Liver (tissue), 9 donors: Measurements from ENCODE around the gene CASR. TPM values are rescaled to one million over a fixed set of nuclear protein-coding genes. Genes with fewer than 3 reads are reported as not detected.

Experiments
- DNase-seq: peaks from one replicate; pipeline ENCODE4 v3.0.0-alpha.2; 2017; ENCODE audit warnings: low spot score
- H3K27ac ChIP-seq, 2 donors: one replicate each; pipeline ENCODE4 v1.7.0; 2013; ENCODE audit warnings: inconsistent platforms in 2 of 2, low read length in 2 of 2, control low read depth in 1 of 2, low read depth in 1 of 2, mild to moderate bottlenecking in 1 of 2
- H3K27me3 ChIP-seq, 4 donors: one replicate each; pipeline versions ENCODE4 v1.6.1 to v1.7.0; 2013; ENCODE audit warnings: low read length in 3 of 4, inconsistent platforms in 1 of 4, mild to moderate bottlenecking in 1 of 4, moderate library complexity in 1 of 4; ENCODE audit not compliant: control insufficient read depth in 4 of 4, insufficient read depth in 4 of 4
- H3K36me3 ChIP-seq, 4 donors: one replicate each; pipeline versions ENCODE4 v1.6.1 to v1.7.0; 2013; ENCODE audit warnings: low read length in 3 of 4, mild to moderate bottlenecking in 3 of 4, low read depth in 1 of 4, moderate library complexity in 1 of 4; ENCODE audit not compliant: control insufficient read depth in 4 of 4, insufficient read depth in 3 of 4
- H3K4me1 ChIP-seq, 4 donors: one replicate each; pipeline versions ENCODE4 v1.6.1 to v1.7.0; 2013; ENCODE audit warnings: low read length in 3 of 4, mild to moderate bottlenecking in 3 of 4, moderate library complexity in 1 of 4; ENCODE audit not compliant: control insufficient read depth in 4 of 4, insufficient read depth in 4 of 4
- H3K4me3 ChIP-seq, 3 donors: one replicate each; pipeline versions ENCODE4 v1.6.1 to v1.7.0; 2013; ENCODE audit warnings: low read length in 3 of 3, control low read depth in 1 of 3, low read depth in 1 of 3, mild to moderate bottlenecking in 1 of 3
- H3K9ac ChIP-seq, 2 donors: one replicate each; pipeline ENCODE4 v1.7.0; 2013; ENCODE audit warnings: low read length in 2 of 2, mild to moderate bottlenecking in 2 of 2, moderate library complexity in 2 of 2, control low read depth in 1 of 2, low read depth in 1 of 2
- H3K9me3 ChIP-seq, 4 donors: one replicate each; pipeline versions ENCODE4 v1.6.1 to v1.7.0; 2013; ENCODE audit warnings: low read length in 3 of 4; ENCODE audit not compliant: control insufficient read depth in 4 of 4
- EGR1 ChIP-seq, 2 donors: IDR thresholded peaks; 2 replicates each; pipeline ENCODE4 v1.6.1; 2016 to 2018; ENCODE audit warnings: antibody characterized with exemption in 2 of 2, low read depth in 2 of 2
- FOXA1 ChIP-seq: IDR thresholded peaks from 2 replicates; pipeline ENCODE4 v1.6.1; 2016; ENCODE audit warnings: antibody characterized with exemption
- FOXA2 ChIP-seq: IDR thresholded peaks from 2 replicates; pipeline ENCODE4 v1.6.1; 2016; ENCODE audit warnings: antibody characterized with exemption
- GABPA ChIP-seq, 2 donors: IDR thresholded peaks in 1 of 2; conservative IDR thresholded peaks in 1 of 2; 2 replicates each; pipeline ENCODE4 v1.6.1; 2016; ENCODE audit warnings: antibody characterized with exemption in 2 of 2, mild to moderate bottlenecking in 1 of 2, moderate library complexity in 1 of 2
- HNF4A ChIP-seq, 2 donors: conservative IDR thresholded peaks; 2 replicates each; pipeline ENCODE4 v1.6.1; 2016; ENCODE audit warnings: antibody characterized with exemption in 2 of 2, mild to moderate bottlenecking in 2 of 2
- HNF4G ChIP-seq: IDR thresholded peaks from 2 replicates; pipeline ENCODE4 v1.6.1; 2016; ENCODE audit warnings: antibody characterized with exemption
- NR2F2 ChIP-seq: IDR thresholded peaks from 2 replicates; pipeline ENCODE4 v1.6.1; 2016; ENCODE audit warnings: antibody characterized with exemption
- RAD21 ChIP-seq, 2 donors: IDR thresholded peaks; 2 replicates each; pipeline ENCODE4 v1.6.1; 2016; ENCODE audit warnings: antibody characterized with exemption in 2 of 2, mild to moderate bottlenecking in 2 of 2
- RXRA ChIP-seq, 2 donors: IDR thresholded peaks; 2 replicates each; pipeline ENCODE4 v1.6.1; 2017 to 2018; ENCODE audit warnings: antibody characterized with exemption in 2 of 2, mild to moderate bottlenecking in 1 of 2
- SP1 ChIP-seq: IDR thresholded peaks from 2 replicates; pipeline ENCODE4 v1.6.1; 2018; ENCODE audit warnings: antibody characterized with exemption, mild to moderate bottlenecking
- TAF1 ChIP-seq: conservative IDR thresholded peaks from 2 replicates; pipeline ENCODE4 v1.6.1; 2016; ENCODE audit warnings: antibody characterized with exemption, mild to moderate bottlenecking
- YY1 ChIP-seq: IDR thresholded peaks from 2 replicates; pipeline ENCODE4 v1.6.1; 2016; ENCODE audit warnings: antibody characterized with exemption, mild to moderate bottlenecking
- WGBS: extraction: QIAGEN DNeasy Blood & Tissue Kit; methylation state at CpG from one replicate; pipeline ENCODE4 v1.1.7; 2013; 5-methylcytosine and 5-hydroxymethylcytosine counted together
- polyA plus RNA-seq, 2 donors: library from polyadenylated mRNA; stranded (reverse) in 1 of 2; unstranded in 1 of 2; fragments of 200-250 nt in 1 of 2; fragments of >200 nt in 1 of 2; fragmentation: Nextera tagmentation in 1 of 2; extraction: Ambion mirVana in 1 of 2; gene quantifications; one replicate each; pipeline versions ENCODE4 v1.2.1 to v1.2.3, GENCODE V29; 2013 to 2015
- total RNA-seq, 2 donors: library from RNA; depleted of rRNA; stranded (reverse); fragments of >200 nt; gene quantifications; one replicate each; pipeline ENCODE4 v1.2.3, GENCODE V29; 2014
- TF ChIP-seq, protein P1 (sequence below): IDR thresholded peaks from 2 replicates; pipeline ENCODE4 v1.6.1; 2016; ENCODE audit warnings: antibody characterized with exemption
- TF ChIP-seq, protein P2 (sequence below): fragments of 150-350 bp; IDR thresholded peaks from 2 replicates; pipeline ENCODE4 v1.5.1; 2017; ENCODE audit warnings: improper control_type of control experiment, low read depth, low read length; ENCODE audit not compliant: missing input control
- TF ChIP-seq, protein P3 (sequence below): IDR thresholded peaks from 2 replicates; pipeline ENCODE4 v1.6.1; 2016; ENCODE audit warnings: antibody characterized with exemption
- TF ChIP-seq, protein P4 (sequence below): IDR thresholded peaks from 2 replicates; pipeline ENCODE4 v1.6.1; 2016; ENCODE audit warnings: antibody characterized with exemption
- donor health status: healthy.
- donor health status: healthy.
- donor health status: healthy.
- donor health status: healthy.
- donor health status: healthy.

The CASR gene
- total and polyA plus RNA-seq, 4 donors = 0.05 to 0.29 (median 0.14) TPM

DNA sequence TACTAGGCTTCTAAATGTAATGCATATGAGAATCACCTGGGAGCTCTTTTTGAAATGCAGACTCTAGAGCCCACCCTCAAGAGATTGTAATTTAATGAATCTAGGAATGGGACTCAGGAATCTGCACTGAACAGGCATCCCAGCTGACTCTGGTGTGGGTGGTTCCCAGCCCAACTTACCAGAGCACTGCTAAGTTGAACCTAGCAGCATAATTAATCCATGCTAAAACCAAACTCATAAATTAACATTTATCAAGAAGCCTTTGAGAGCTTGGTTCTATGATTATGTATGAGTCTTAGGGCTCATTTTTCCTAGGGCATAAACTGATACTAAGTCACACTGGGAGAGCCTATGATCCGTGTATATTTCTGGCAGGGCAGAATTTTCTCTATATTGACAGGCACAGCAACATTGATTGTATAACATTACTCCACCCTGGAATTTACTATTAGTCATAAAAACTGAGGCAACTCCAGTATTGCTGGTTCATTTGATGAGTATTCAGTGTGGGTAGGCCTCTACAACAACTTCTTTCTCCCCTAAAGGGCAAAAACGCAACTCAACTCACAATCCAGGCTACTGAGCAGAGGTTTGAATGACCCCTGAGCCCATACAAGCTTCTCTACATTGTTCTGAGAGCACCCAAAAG, 130.9 kb downstream of the CASR start:
- no peak for DNase-seq
- no peak overlapping the region for H3K9ac ChIP-seq
- H3K36me3 ChIP-seq = no peaks in the 10 kb centered on the region
- TF ChIP-seq EGR1 (IDR thresholded peaks at IDR 0.05; ENCODE audit: low read depth in 2 of 2) = no peak
- TF ChIP-seq TAF1 = no peak
- no peak for TF ChIP-seq YY1
- no peak for TF ChIP-seq FOXA2
- no peak for TF ChIP-seq FOXA1
- no peak for TF ChIP-seq RAD21 (IDR thresholded peaks at IDR 0.05)
- TF ChIP-seq, protein P1, sequence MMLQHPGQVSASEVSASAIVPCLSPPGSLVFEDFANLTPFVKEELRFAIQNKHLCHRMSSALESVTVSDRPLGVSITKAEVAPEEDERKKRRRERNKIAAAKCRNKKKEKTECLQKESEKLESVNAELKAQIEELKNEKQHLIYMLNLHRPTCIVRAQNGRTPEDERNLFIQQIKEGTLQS = no peak
- no peak for TF ChIP-seq HNF4G
- TF ChIP-seq RXRA (IDR thresholded peaks at IDR 0.05) = no peak
- TF ChIP-seq, protein P2, sequence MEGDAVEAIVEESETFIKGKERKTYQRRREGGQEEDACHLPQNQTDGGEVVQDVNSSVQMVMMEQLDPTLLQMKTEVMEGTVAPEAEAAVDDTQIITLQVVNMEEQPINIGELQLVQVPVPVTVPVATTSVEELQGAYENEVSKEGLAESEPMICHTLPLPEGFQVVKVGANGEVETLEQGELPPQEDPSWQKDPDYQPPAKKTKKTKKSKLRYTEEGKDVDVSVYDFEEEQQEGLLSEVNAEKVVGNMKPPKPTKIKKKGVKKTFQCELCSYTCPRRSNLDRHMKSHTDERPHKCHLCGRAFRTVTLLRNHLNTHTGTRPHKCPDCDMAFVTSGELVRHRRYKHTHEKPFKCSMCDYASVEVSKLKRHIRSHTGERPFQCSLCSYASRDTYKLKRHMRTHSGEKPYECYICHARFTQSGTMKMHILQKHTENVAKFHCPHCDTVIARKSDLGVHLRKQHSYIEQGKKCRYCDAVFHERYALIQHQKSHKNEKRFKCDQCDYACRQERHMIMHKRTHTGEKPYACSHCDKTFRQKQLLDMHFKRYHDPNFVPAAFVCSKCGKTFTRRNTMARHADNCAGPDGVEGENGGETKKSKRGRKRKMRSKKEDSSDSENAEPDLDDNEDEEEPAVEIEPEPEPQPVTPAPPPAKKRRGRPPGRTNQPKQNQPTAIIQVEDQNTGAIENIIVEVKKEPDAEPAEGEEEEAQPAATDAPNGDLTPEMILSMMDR = no peak
- no peak for TF ChIP-seq HNF4A (conservative IDR thresholded peaks at IDR 0.05)
- no peak overlapping the region for H3K27ac ChIP-seq
- H3K9me3 ChIP-seq = peaks cover 0 to 4% (median 0%) of the 10 kb centered on the region in 4 donors
- H3K4me1 ChIP-seq = no peaks in the 10 kb centered on the region
- 83% methylated on average over 2 of the region's 2 CpGs for WGBS
- no peak overlapping the region for H3K4me3 ChIP-seq
- no peaks in the 10 kb centered on the region for H3K27me3 ChIP-seq

DNA sequence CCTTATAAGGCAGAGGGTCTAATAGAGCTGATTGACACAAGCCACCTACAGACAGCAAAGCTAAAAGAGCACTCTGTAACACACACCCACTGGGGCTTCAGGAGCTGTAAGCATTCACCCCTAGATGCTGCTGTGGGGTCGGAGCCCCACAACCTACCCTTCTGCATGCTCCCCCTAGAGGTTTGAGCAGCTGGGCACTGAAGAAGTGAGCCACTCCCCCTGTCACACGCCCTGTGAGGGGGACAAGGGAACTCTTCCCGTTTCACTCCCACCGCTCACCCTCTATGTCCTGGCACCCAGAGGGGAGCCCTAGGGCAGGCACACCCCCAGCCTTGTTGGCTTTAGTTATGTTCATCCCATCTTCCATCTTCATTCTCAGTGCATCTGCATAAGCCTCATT, 132.2 kb downstream of the CASR start:
- H3K4me3 ChIP-seq = no peak overlapping the region
- peaks cover 0 to 7% (median 0%) of the 10 kb centered on the region in 4 donors for H3K9me3 ChIP-seq
- no peak overlapping the region for H3K27ac ChIP-seq
- no peak for DNase-seq
- no peaks in the 10 kb centered on the region for H3K27me3 ChIP-seq
- 56% methylated on average over 4 of the region's 4 CpGs for WGBS
- TF ChIP-seq, protein P1 = no peak
- TF ChIP-seq SP1 = no peak
- H3K36me3 ChIP-seq = no peaks in the 10 kb centered on the region
- no peak overlapping the region for H3K9ac ChIP-seq
- H3K4me1 ChIP-seq = no peaks in the 10 kb centered on the region

DNA sequence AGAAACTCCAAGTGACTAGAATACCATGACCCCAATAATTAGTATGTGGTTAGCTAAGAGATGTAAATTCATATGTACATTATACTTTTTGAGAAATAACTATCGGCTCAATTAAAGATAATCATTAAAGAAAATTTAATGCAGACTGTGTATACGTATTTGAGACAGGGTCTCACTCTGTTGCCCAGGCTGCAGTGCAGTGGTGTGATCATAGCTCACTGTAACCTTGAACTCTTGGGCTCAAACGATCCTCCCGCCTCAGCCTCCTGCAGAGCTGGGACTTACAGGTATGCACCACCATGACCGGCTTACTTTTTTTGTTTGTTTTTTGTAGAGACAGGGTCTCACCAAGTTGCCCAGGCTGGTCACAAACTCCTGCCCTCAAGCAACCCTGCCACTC, 132.9 kb downstream of the CASR start:
- no peaks in the 10 kb centered on the region for H3K4me1 ChIP-seq
- TF ChIP-seq, protein P3, sequence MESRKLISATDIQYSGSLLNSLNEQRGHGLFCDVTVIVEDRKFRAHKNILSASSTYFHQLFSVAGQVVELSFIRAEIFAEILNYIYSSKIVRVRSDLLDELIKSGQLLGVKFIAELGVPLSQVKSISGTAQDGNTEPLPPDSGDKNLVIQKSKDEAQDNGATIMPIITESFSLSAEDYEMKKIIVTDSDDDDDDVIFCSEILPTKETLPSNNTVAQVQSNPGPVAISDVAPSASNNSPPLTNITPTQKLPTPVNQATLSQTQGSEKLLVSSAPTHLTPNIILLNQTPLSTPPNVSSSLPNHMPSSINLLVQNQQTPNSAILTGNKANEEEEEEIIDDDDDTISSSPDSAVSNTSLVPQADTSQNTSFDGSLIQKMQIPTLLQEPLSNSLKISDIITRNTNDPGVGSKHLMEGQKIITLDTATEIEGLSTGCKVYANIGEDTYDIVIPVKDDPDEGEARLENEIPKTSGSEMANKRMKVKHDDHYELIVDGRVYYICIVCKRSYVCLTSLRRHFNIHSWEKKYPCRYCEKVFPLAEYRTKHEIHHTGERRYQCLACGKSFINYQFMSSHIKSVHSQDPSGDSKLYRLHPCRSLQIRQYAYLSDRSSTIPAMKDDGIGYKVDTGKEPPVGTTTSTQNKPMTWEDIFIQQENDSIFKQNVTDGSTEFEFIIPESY = no peak
- no peak for TF ChIP-seq FOXA1
- no peak for TF ChIP-seq NR2F2
- TF ChIP-seq, protein P1 = no peak
- no peak for TF ChIP-seq SP1
- TF ChIP-seq, protein P4, sequence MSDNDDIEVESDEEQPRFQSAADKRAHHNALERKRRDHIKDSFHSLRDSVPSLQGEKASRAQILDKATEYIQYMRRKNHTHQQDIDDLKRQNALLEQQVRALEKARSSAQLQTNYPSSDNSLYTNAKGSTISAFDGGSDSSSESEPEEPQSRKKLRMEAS = no peak
- no peak for TF ChIP-seq RXRA (IDR thresholded peaks at IDR 0.05)
- no peak for TF ChIP-seq TAF1
- TF ChIP-seq HNF4A (conservative IDR thresholded peaks at IDR 0.05) = no peak
- TF ChIP-seq HNF4G = no peak
- no peak for TF ChIP-seq GABPA (IDR thresholded peaks at IDR 0.05 in 1 of 2, conservative IDR thresholded peaks at IDR 0.05 in 1 of 2)
- no peak for TF ChIP-seq YY1
- no peaks in the 10 kb centered on the region for H3K27me3 ChIP-seq
- no peak overlapping the region for H3K27ac ChIP-seq
- H3K4me3 ChIP-seq = no peak overlapping the region
- 87% methylated on average over 5 of the region's 5 CpGs for WGBS
- H3K9me3 ChIP-seq = peaks cover 0 to 7% (median 0%) of the 10 kb centered on the region in 4 donors
- H3K9ac ChIP-seq = no peak overlapping the region
- no peaks in the 10 kb centered on the region for H3K36me3 ChIP-seq
- no peak for DNase-seq
